K562 (cell line): ENCODE results near the gene MAPKAPK3. TPM values are rescaled to one million over a fixed set of nuclear protein-coding genes. Genes with fewer than 3 reads are reported as not detected.

Experiments
- BRD9 ChIP-seq: fragments of 450-650 bp; IDR thresholded peaks from 2 replicates; pipeline ENCODE4 v1.6.1; 2018; ENCODE audit warnings: low read depth; ENCODE audit not compliant: partially characterized antibody
- DNMT1 ChIP-seq: fragments of 450-650 bp; IDR thresholded peaks from 2 replicates; pipeline ENCODE4 v1.6.1; 2016; ENCODE audit warnings: antibody characterized with exemption, mild to moderate bottlenecking
- ELF1 ChIP-seq: fragments of 200-800 bp; sonication (Bioruptor generic); IDR thresholded peaks from 2 replicates; pipeline ENCODE4 v1.6.1; 2016; ENCODE audit warnings: missing genetic modification characterization, missing compliant biosample characterization
- MCM3 ChIP-seq: fragments of 450-650 bp; IDR thresholded peaks from 2 replicates; pipeline ENCODE4 v1.6.1; 2016
- NFIC ChIP-seq: fragments of 450-650 bp; IDR thresholded peaks from 2 replicates; pipeline ENCODE4 v1.6.1; 2017; ENCODE audit warnings: mild to moderate bottlenecking, inconsistent platforms
- RBM34 ChIP-seq: fragments of 200-400 bp; formaldehyde crosslinking; IDR thresholded peaks from 2 replicates; pipeline ENCODE4 v1.6.1; 2018; ENCODE audit warnings: low read length, borderline replicate concordance; ENCODE audit not compliant: insufficient read depth
- TRIM28 ChIP-seq: fragments of 450-650 bp; IDR thresholded peaks from 2 replicates; pipeline ENCODE4 v1.6.1; 2017
- USF1 ChIP-seq: sonication (generic); formaldehyde crosslinking; IDR thresholded peaks from 2 replicates; pipeline ENCODE4 v1.9.0; 2022; ENCODE audit warnings: mild to moderate bottlenecking, missing genetic modification reagents
- ZBTB40 ChIP-seq, 2 experiments: fragments of 450-650 bp in 1 of 2; sonication (generic) in 1 of 2; formaldehyde crosslinking in 1 of 2; IDR thresholded peaks; 2 replicates each; pipeline versions ENCODE4 v1.7.1 to v1.9.0; 2016 to 2022; ENCODE audit warnings: inconsistent platforms in 1 of 2, mild to moderate bottlenecking in 1 of 2, missing genetic modification reagents in 1 of 2
- ZNF280A ChIP-seq: fragments of 450-650 bp; IDR thresholded peaks from 2 replicates; pipeline ENCODE4 v1.6.1; 2018; ENCODE audit warnings: mild to moderate bottlenecking, low read depth; ENCODE audit not compliant: partially characterized antibody
- polyA plus RNA-seq, 8 experiments: library from polyadenylated mRNA; depleted of rRNA in 4 of 8; stranded (reverse) in 5 of 8; unstranded in 3 of 8; fragments of >200 nt; fragmentation: Nextera tagmentation in 2 of 8; fragmentation: Illumina TruSeq in 1 of 8; extraction: Ambion mirVana in 2 of 8; extraction: Trizol in 1 of 8; gene quantifications; 2 replicates each; pipeline versions ENCODE4 v1.2.1 to v1.2.3, GENCODE V29; 2011 to 2014; ENCODE audit warnings: inconsistent platforms in 1 of 8, missing spikeins in 1 of 8
- total RNA-seq, 7 experiments: library from RNA; depleted of rRNA in 6 of 7; stranded (reverse); fragments of >200 nt in 6 of 7; fragmentation: Illumina TruSeq in 2 of 7; extraction: Trizol in 2 of 7; gene quantifications; 2 replicates each; pipeline versions ENCODE4 v1.2.1 to v1.2.3, GENCODE V29; 2011 to 2021; ENCODE audit warnings: low replicate concordance in 1 of 7

The MAPKAPK3 gene
- total and polyA plus RNA-seq, 9 of the 15 experiments (the other 6 are each of a cell fraction or from before 2014, with no cell fraction given): 8.0 to 56.4 (median 41.2) TPM

DNA sequence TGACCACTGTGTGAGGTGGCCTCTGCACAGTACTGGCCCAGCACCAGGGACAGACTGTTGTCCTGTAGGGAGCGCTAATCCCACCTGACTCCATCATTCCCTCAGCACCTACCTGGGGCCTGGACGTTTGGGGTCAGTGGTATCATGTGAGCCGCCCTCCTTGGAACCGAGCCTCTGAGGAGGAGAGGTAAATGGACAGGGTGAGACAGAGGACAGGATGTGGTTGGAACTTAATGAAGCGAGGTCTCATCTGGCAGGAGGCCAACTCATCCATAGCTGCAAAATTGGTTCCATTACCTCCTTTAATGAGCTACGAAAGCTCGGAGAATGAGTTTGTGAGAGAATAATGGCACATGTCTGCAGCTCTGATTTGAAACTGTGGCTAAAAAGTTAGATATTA is 13.9 kb downstream of the MAPKAPK3 start (continued):
- TF ChIP-seq ZBTB40 (IDR thresholded peaks at IDR 0.05) (no peak), ZBTB40 (CRISPR knock-in tag; IDR thresholded peaks at IDR 0.05) (no peak), BRD9 (no peak), DNMT1 (no peak), ZNF280A (no peak), MCM3 (no peak), ELF1 (no peak), USF1 (CRISPR knock-in tag) (no peak), TRIM28 (no peak), NFIC (peak; percentile 91), RBM34 (no peak)
- TF ChIP-seq, all 486 proteins: peak for 2
